Activated CD4-positive, alpha-beta memory T cell treated with anti-CD3 and anti-CD28 coated beads, Interleukin-2, amount 10 ng/mL, durations not matched to agents 7 days and 5 days (primary cell): Measurements from ENCODE around the gene SHC2. TPM values are rescaled to one million over a fixed set of nuclear protein-coding genes. Genes with fewer than 3 reads are reported as not detected.
"Not testable (repeated sequence)": the region's sequence is repeated elsewhere in the genome, so short reads cannot be mapped to it uniquely, and the experiment has no call there.

Experiments used
- CTCF ChIA-PET: fragments of 350-600 bp; sonication (Branson Sonifier 250); formaldehyde crosslinking; loops from one replicate; lab custom pipeline; 2021; ENCODE audit warnings: antibody characterized with exemption, inconsistent platforms; lab: Charles Lee
- POLR2A ChIA-PET: fragments of 350-600 bp; sonication (Branson Sonifier 250); formaldehyde crosslinking; loops from one replicate; lab custom pipeline; 2021; ENCODE audit warnings: antibody characterized with exemption; lab: Charles Lee
- DNase-seq: peaks from one replicate; pipeline ENCODE4 v3.0.0-alpha.2; 2020
- H3K27ac Mint-ChIP-seq: one replicate; pipeline ENCODE4 v1.8.0; 2021; ENCODE audit warnings: mild to moderate bottlenecking, mixed read lengths
- H3K27me3 Mint-ChIP-seq: one replicate; pipeline ENCODE4 v1.8.0; 2021; ENCODE audit warnings: mixed read lengths
- H3K36me3 Mint-ChIP-seq: one replicate; pipeline ENCODE4 v1.8.0; 2021; ENCODE audit warnings: low read depth, mixed read lengths
- H3K4me1 Mint-ChIP-seq: one replicate; pipeline ENCODE4 v1.8.0; 2021; ENCODE audit warnings: mixed read lengths
- H3K4me3 Mint-ChIP-seq: one replicate; pipeline ENCODE4 v1.8.0; 2021; ENCODE audit warnings: mild to moderate bottlenecking, mixed read lengths
- H3K9me3 Mint-ChIP-seq: one replicate; pipeline ENCODE4 v1.8.0; 2021; ENCODE audit warnings: mixed read lengths
- total RNA-seq, 2 experiments: library from RNA; stranded (reverse); gene quantifications; one replicate each; pipeline ENCODE4 v1.2.3, GENCODE V29; 2021

The SHC2 gene
- total RNA-seq, 2 experiments from 2014 or later = not detected

DNA sequence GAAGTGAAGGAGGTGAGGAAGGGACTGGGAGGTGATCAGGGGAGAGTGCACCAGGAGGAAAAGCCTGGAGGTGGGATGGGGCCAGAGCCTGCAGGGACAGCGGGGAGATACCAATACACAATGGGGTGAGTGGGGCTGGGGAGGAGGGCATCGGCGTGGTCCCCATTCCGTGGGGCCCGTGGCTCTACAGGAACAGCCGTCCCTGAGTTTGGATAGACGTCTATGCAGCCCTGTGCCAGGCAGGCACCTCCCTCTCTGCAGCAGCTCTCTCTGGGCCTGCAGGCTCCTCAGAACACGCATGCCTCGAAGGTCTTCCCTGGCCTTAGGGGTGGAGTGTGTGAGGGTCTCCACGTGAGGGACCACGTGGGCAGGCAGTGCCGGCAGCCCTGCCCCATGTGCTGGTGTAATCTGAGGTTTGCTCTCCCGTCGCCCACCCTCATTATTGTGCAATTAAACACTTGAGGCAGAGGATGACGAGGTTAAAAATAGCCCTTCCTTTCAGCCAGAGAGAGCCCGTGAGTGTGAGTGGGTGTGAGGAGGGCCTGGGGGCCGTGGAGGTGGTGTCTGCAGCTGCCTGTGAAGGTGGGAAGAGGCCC is 68.4 kb downstream of the SHC2 start:
- no peak for DNase-seq
- ChIA-PET POLR2A (no interaction called here), CTCF (no interaction called here)
- Mint-ChIP-seq H3K4me1 (no peaks in the 10 kb centered on the region), H3K27ac (no peak overlapping the region), H3K27me3 (peaks cover 2% of the 10 kb centered on the region), H3K9me3 (peaks cover 23% of the 10 kb centered on the region), H3K36me3 (peaks cover 9% of the 10 kb centered on the region), H3K4me3 (no peak overlapping the region)

DNA sequence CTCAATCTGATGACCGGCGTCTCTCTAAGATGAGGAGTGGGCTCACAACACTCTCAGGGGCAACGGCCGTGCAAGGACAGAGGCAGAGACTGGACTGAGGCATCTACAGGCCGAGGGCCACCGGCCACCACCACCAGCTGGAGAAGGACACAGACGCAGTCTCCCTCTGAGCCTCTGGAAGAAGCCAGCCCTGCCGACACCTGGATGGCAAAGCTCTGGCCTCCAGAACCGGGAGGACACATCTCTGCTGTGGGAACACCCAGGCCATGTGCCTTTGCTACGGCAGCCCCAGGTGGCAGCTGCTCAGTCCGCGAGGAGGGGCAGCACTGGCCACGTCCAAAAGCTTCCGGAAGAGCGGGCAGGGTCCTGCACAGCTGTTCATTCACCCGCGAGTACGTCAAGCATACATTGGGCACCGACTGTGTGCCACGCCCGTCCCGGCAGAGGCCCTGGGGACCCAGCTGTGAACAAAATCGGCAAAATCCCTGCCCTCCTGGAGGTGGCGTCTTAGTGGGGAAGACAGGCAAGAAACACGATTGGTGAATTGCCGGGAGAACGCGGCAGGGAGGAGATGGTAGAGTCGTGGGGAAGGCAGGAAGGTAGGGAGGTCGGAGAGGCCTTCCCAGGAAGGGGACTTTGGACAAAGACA is 69.0 kb downstream of the SHC2 start:
- H3K4me3 Mint-ChIP-seq = no peak overlapping the region
- POLR2A ChIA-PET = no interaction called here
- DNase-seq = no peak
- peaks cover 9% of the 10 kb centered on the region for H3K36me3 Mint-ChIP-seq
- H3K9me3 Mint-ChIP-seq = peaks cover 18% of the 10 kb centered on the region
- H3K27me3 Mint-ChIP-seq = peaks cover 3% of the 10 kb centered on the region
- H3K27ac Mint-ChIP-seq = no peak overlapping the region
- CTCF ChIA-PET = no interaction called here
- no peaks in the 10 kb centered on the region for H3K4me1 Mint-ChIP-seq

DNA sequence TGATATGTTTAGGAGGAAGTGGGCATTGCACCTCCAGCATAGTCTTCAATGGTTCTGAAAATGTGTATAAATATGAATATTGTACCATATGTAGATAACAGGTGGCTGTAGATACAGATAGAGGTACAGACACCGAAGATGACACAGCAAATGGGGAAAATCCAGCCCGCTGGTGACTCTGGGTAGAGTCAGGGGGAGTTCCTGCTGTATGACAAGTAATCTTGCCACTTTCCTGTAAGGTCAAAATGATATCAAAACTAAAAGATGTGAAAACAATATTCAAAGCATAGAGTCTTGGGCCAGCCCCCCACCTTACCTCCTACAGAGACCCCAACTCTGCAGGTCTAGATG is 69.7 kb downstream of the SHC2 start:
- Mint-ChIP-seq H3K27ac (no peak overlapping the region), H3K4me1 (no peaks in the 10 kb centered on the region), H3K36me3 (peaks cover 9% of the 10 kb centered on the region), H3K9me3 (peaks cover 17% of the 10 kb centered on the region), H3K4me3 (no peak overlapping the region), H3K27me3 (peaks cover 9% of the 10 kb centered on the region)
- no peak for DNase-seq
- ChIA-PET CTCF (no interaction called here), POLR2A (no interaction called here)

DNA sequence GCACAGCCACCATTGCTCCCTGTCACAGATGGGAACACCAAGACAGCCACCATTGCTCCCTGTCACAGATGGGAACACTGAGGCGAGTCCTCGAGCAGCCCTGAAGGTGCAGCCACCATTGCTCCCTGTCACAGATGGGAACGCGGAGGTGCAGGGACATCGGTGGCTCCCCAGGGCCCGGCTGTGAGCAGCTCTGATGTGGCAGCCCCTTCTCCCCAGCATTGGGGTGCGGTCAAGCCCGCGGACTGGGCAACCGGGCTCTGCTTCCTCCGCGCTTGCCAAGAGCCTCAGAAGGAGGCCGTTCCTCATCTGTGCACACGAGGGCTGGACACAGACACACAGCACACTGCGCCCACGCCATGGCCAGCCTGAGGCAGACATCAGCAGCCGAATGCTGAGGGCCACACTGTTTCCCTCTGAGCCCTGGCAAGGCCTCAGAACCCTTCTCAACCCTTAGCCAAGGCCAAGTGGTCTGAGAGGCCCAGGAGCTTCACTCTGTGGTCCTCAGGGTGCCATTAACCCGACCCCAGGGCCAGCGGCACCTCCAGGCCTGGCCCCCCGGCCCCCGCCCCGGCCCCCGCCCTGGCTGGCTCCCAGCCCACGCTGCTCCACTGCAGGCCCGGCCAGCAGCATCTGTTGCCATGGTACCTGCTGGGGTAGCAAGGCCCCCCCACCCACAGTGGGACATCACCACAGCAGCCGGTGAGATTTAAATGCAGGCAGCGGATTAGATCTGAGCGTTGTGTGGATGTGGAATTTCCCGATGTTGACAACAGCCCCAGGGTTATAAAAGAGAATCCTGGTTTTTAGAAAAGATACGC is 70.2 kb downstream of the SHC2 start:
- POLR2A ChIA-PET = no interaction called here

DNA sequence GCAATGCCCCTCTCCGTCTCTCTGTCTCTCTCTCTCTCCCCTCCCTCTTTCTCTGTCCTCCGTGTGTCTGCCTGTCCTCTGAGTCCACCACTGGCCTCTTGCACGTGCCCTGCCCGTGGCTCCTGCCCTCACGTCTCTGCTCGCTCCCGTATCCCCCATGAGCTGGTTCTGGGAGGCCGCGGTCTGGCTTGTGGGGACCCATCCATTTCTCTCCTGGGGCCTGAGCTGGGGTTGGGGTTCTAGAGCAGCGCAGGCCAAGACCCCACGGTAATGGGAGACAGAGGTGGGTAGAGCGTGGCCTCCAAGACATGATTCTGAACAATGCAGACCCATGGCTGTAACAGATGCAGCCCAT is 70.9 kb downstream of the SHC2 start:
- peaks cover 21% of the 10 kb centered on the region for H3K27me3 Mint-ChIP-seq
- no peak overlapping the region for H3K27ac Mint-ChIP-seq
- H3K9me3 Mint-ChIP-seq = peaks cover 11% of the 10 kb centered on the region
- no peak for DNase-seq
- H3K4me1 Mint-ChIP-seq = no peaks in the 10 kb centered on the region
- ChIA-PET POLR2A (no interaction called here), CTCF (no interaction called here)
- no peak overlapping the region for H3K4me3 Mint-ChIP-seq
- H3K36me3 Mint-ChIP-seq = peaks cover 5% of the 10 kb centered on the region

More for the DNA sequence above, 70.2 kb downstream of the SHC2 start:
- Mint-ChIP-seq H3K27ac (no peak overlapping the region), H3K9me3 (peaks cover 14% of the 10 kb centered on the region), H3K4me3 (no peak overlapping the region), H3K4me1 (no peaks in the 10 kb centered on the region), H3K27me3 (peaks cover 14% of the 10 kb centered on the region), H3K36me3 (peaks cover 7% of the 10 kb centered on the region)
- DNase-seq = no peak
- CTCF ChIA-PET = no interaction called here

DNA sequence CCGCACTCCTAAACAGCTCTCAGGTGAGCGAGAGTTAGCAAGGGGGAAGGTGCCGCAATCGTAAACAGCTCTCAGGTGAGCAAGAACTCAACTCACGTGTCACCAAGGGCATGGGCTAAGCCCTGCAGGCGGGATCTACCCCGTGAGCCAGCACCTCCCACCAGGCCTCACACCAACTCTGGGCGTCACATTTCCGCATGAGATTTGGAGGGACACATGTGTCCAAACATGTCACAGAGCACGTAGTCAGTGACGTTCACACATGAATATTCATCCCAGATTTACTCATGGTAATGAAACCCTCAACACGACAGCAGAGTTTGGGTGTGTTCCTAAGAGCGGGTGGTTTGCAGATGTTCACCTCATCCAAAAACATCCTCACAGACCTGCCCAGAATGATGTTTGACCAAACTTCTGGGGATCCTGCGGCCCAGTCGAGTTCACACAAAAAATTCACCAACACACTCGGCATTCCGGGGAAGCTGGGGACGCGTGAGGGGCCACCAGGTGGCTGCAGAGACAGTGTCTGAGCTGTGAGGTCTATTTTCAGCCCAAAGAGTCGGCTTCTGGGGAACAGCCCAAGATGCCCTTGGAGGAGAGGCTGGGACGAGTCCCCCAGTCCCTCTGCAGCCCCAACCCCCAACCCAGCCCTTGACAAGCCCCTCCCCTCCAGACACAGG is 71.4 kb downstream of the SHC2 start:
- H3K9me3 Mint-ChIP-seq = peaks cover 11% of the 10 kb centered on the region
- DNase-seq = no peak
- H3K27ac Mint-ChIP-seq = no peak overlapping the region

DNA sequence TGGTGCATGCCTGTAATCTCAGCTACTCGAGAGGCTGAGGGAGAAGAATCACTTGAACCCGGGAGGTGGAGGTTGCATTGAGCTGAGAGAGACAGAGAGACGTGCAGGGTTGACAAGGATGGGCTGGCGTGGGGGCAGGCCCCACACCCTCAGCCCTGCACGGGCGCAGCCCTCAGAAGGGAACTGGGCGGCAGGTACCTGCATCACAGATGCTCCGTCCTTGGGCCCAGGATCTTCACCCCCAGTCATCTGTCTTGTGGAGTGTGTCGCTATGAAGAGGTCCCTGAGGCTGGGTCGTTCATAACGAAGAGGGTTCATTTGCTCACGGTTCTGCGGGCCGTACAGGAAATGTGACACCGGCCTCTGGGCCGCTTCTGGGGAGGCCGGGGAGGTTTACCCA is 72.1 kb downstream of the SHC2 start:
- Mint-ChIP-seq H3K36me3 (peaks cover 5% of the 10 kb centered on the region), H3K4me1 (peaks cover 9% of the 10 kb centered on the region), H3K4me3 (no peak overlapping the region), H3K9me3 (peaks cover 11% of the 10 kb centered on the region), H3K27ac (no peak overlapping the region), H3K27me3 (peaks cover 32% of the 10 kb centered on the region)
- CTCF ChIA-PET = no interaction called here
- no peak for DNase-seq
- POLR2A ChIA-PET = no interaction called here

More for the DNA sequence above, 71.4 kb downstream of the SHC2 start:
- H3K4me3 Mint-ChIP-seq = no peak overlapping the region
- peaks cover 25% of the 10 kb centered on the region for H3K27me3 Mint-ChIP-seq
- peaks cover 5% of the 10 kb centered on the region for H3K36me3 Mint-ChIP-seq
- peaks cover 3% of the 10 kb centered on the region for H3K4me1 Mint-ChIP-seq
- ChIA-PET POLR2A (no interaction called here), CTCF (no interaction called here)

DNA sequence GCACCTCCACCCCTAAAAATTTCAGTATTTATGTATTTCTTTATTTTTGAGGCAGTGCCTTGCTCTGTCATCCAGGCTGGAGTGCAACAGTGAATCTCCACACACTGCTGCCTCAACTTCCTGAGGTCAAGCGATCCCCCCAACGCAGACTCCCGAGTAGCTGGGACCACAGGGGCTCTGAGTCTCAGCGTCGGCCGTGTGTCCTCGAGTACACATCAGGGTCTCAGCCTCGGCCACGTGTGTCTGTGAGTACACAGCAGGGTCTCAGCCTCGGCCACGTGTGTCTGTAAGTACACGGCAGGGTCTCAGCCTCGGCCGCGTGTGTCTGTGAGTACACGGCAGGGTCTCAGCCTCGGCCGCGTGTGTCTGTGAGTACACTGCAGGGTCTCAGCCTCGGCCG is 73.1 kb downstream of the SHC2 start:
- Mint-ChIP-seq H3K4me3 (no peak overlapping the region), H3K27ac (no peak overlapping the region), H3K4me1 (peaks cover 17% of the 10 kb centered on the region), H3K9me3 (peaks cover 4% of the 10 kb centered on the region), H3K36me3 (no peaks in the 10 kb centered on the region), H3K27me3 (peaks cover 40% of the 10 kb centered on the region)
- CTCF ChIA-PET = no interaction called here
- POLR2A ChIA-PET = no interaction called here
- DNase-seq = no peak

DNA sequence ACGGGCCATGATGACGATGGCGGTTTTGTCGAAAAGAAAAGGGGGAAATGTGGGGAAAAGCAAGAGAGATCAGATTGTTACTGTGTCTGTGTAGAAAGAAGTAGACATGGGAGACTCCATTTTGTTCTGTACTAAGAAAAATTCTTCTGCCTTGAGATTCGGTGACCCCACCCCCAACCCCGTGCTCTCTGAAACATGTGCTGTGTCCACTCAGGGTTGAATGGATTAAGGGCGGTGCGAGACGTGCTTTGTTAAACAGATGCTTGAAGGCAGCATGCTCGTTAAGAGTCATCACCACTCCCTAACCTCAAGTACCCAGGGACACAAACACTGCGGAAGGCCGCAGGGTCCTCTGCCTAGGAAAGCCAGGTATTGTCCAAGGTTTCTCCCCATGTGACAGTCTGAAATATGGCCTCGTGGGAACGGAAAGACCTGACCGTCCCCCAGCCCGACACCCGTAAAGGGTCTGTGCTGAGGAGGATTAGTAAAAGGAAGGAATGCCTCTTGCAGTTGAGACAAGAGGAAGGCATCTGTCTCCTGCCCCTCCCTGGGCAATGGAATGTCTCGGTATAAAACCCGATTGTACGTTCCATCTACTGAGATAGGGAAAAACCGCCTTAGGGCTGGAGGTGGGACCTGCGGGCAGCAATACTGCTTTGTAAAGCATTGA is 74.1 kb downstream of the SHC2 start:
- H3K36me3 Mint-ChIP-seq, H3K9me3 Mint-ChIP-seq, POLR2A ChIA-PET, H3K4me3 Mint-ChIP-seq, DNase-seq, CTCF ChIA-PET, H3K27ac Mint-ChIP-seq: not testable (repeated sequence)
- Mint-ChIP-seq H3K4me1 (peaks cover 22% of the 10 kb centered on the region), H3K27me3 (peaks cover 44% of the 10 kb centered on the region)

DNA sequence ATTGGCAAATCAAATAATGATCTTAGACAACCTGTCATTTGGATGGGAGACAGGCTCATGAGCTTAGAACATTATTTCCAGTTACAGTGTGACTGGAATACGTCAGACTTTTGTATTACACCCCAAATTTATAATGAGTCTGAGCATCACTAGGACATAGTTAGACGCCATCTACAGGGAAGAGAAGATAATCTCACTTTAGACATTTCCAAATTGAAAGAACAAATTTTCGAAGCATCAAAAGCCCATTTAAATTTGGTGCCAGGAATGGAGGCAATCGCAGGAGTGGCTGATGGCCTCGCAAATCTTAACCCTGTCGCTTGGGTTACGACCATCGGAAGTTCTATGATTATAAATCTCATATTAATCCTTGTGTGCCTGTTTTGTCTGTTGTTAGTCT is 74.6 kb downstream of the SHC2 start:
- peaks cover 22% of the 10 kb centered on the region for H3K4me1 Mint-ChIP-seq
- POLR2A ChIA-PET, H3K27ac Mint-ChIP-seq, H3K36me3 Mint-ChIP-seq, CTCF ChIA-PET, DNase-seq, H3K4me3 Mint-ChIP-seq, H3K9me3 Mint-ChIP-seq: not testable (repeated sequence)
- H3K27me3 Mint-ChIP-seq = peaks cover 44% of the 10 kb centered on the region

DNA sequence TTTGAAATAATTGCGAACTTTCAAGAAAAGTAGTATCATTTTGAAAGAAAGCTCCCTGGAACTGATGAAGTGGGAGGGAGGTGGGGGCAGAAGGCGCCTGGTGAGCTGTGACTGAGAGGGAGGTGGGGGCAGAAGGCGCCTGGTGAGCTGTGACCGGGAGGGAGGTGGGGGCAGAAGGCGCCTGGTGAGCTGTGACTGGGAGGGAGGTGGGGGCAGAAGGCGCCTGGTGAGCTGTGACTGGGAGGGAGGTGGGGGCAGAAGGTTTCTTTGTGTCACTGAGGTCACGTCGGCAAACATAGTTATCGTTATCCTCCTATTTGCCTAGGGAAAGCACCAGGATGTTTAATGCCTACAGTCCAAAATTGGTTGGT is 76.0 kb downstream of the SHC2 start:
- peaks cover 47% of the 10 kb centered on the region for H3K27me3 Mint-ChIP-seq
- POLR2A ChIA-PET = no interaction called here
- H3K9me3 Mint-ChIP-seq = no peaks in the 10 kb centered on the region
- H3K36me3 Mint-ChIP-seq = no peaks in the 10 kb centered on the region
- CTCF ChIA-PET = no interaction called here
- no peak overlapping the region for H3K4me3 Mint-ChIP-seq
- H3K27ac Mint-ChIP-seq = no peak overlapping the region
- peaks cover 24% of the 10 kb centered on the region for H3K4me1 Mint-ChIP-seq
- no peak for DNase-seq

DNA sequence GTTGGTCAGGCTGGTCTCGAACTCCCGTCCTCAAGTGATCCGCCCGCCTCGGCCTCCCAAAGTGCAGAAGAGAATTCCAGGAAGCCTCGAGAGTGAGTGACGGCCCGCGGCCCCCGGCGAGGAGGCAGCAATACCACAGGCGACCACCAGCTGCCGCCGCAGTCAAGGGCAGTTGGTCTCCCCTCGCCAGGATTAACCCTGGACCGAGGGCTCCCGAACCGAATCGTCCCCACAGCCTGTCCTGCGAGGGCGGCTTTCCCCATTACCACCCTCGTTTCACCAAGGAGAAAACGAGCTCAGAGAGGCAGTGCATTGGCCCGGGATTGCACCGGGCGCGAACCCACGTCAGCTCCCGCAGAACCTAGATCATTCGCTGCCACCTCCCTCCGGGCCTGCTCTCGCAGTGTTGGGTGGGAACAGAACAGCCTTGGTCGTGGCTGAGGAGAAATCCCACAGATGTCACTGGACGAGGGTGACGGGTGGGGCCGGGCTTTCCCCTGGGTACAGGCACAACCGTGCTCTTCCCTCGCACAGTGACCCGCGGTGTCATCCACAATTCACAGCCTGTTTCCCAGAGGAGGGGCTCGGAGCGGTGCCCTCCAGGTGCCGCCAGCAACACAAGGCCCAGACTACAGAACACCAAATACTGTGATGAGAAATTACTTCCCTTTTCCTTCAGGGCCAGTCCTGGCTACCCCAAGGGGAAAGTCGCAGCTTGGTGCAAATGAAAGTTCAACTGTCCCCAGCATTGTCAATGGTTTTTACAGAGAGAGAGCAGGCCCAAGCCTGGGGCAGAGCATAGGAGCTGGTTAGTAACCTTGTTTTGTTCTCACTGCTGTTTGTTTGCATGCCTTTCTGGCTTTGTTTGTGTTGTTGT is 76.7 kb downstream of the SHC2 start:
- H3K36me3 Mint-ChIP-seq = no peaks in the 10 kb centered on the region
- no peak overlapping the region for H3K4me3 Mint-ChIP-seq
- POLR2A ChIA-PET = no interaction called here

More for the DNA sequence above, 76.7 kb downstream of the SHC2 start:
- Mint-ChIP-seq H3K27ac (no peak overlapping the region), H3K27me3 (peaks cover 47% of the 10 kb centered on the region), H3K9me3 (no peaks in the 10 kb centered on the region), H3K4me1 (peaks cover 24% of the 10 kb centered on the region)
- DNase-seq = no peak
- CTCF ChIA-PET = interaction anchor here (1.8 to 2.3 kb wide), 2 partner anchors 122 to 127 kb away, joined by 7 to 12 read pairs; no protein-coding TSS in a partner anchor
